ENCODE measurements around the gene TAF1C. TPM values are rescaled to one million over a fixed set of nuclear protein-coding genes. Genes with fewer than 3 reads are reported as not detected.

Gene TAF1C
- total and polyA plus RNA-seq, 2 experiments from 2014 or later: 37.2 to 57.4 TPM

DNA sequence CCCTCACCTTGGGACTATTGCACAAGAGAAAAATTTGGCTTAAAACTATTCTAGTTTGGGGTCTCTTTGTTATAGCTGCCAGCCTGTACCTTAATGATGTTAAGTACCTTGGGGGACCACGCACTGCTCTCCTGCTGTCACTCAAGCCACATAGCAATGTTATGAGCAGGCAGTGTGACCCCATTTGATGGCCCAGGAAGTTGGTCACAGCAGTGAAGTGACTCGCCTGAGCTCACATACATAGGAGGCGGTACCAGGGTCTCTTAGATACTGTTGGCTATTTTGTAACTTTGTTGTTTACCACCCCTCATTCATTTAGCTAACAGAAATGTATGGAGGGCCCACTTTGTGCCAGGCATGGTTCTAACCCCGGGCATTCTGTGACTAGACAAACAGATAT, 36.6 kb upstream of the TAF1C start:
- Histone ChIP-seq H3K4me1 (ENCODE audit: insufficient read depth) (peaks cover 4% of the 10 kb centered on the region; the same call in 1 of the 2 replicates), H3K36me3 (ENCODE audit: insufficient read depth) (no peaks in the 10 kb centered on the region), H4K20me1 (replicated peaks; ENCODE audit: insufficient read depth) (no peaks in the 10 kb centered on the region), H3K27ac (ENCODE audit: low read depth) (no peak overlapping the region), H3K79me2 (replicated peaks; ENCODE audit: insufficient read depth) (no peaks in the 10 kb centered on the region), H2AFZ (no peak overlapping the region), H3K4me2 (no peak overlapping the region), H3F3A (replicated peaks; ENCODE audit: low read depth) (no peaks in the 10 kb centered on the region), H3K9me2 (ENCODE audit: insufficient read depth) (no peaks in the 10 kb centered on the region), H3K4me3 (no peak overlapping the region), H3K27me3 (ENCODE audit: insufficient read depth) (no peaks in the 10 kb centered on the region)
- H3K36me3 Mint-ChIP-seq (ENCODE audit: low read depth): peaks cover 2% of the 10 kb centered on the region; the same call in 1 of the 3 replicates
- no peak overlapping the region for H3K27ac Mint-ChIP-seq
- peaks cover 17% of the 10 kb centered on the region for H3K27me3 Mint-ChIP-seq (ENCODE audit: insufficient read depth, low read depth, poor library complexity)
- H3K9me3 Mint-ChIP-seq: no peaks in the 10 kb centered on the region; the same call in 2 of the 3 replicates
- H3K4me3 Mint-ChIP-seq: no peak overlapping the region
- no peak for DNase-seq (ENCODE audit: low spot score)
- ATAC-seq: no peak
- TF ChIP-seq NANOG (IDR thresholded peaks at IDR 0.05; ENCODE audit: borderline replicate concordance) (no peak), ZNF114 (CRISPR knock-in tag; IDR thresholded peaks at IDR 0.05) (no peak), JUNB (IDR thresholded peaks at IDR 0.05; ENCODE audit: unreplicated experiment) (no peak), EZH2phosphoT487 (IDR thresholded peaks at IDR 0.05; ENCODE audit: unreplicated experiment) (no peak), POLR2AphosphoS5 (IDR thresholded peaks at IDR 0.05; ENCODE audit: low read depth) (no peak), CREB1 (CRISPR knock-in tag; IDR thresholded peaks at IDR 0.05; ENCODE audit: low read depth) (no peak), ZNF331 (CRISPR knock-in tag; IDR thresholded peaks at IDR 0.05; ENCODE audit: low read depth) (no peak), STAT1 (IDR thresholded peaks at IDR 0.05; ENCODE audit: unreplicated experiment) (no peak), EZH2 (IDR thresholded peaks at IDR 0.05; ENCODE audit: low read depth, unreplicated experiment) (no peak)
- TF ChIP-seq, protein P1, sequence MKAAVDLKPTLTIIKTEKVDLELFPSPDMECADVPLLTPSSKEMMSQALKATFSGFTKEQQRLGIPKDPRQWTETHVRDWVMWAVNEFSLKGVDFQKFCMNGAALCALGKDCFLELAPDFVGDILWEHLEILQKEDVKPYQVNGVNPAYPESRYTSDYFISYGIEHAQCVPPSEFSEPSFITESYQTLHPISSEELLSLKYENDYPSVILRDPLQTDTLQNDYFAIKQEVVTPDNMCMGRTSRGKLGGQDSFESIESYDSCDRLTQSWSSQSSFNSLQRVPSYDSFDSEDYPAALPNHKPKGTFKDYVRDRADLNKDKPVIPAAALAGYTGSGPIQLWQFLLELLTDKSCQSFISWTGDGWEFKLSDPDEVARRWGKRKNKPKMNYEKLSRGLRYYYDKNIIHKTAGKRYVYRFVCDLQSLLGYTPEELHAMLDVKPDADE (IDR thresholded peaks at IDR 0.05): no peak
- TF ChIP-seq, protein P2, sequence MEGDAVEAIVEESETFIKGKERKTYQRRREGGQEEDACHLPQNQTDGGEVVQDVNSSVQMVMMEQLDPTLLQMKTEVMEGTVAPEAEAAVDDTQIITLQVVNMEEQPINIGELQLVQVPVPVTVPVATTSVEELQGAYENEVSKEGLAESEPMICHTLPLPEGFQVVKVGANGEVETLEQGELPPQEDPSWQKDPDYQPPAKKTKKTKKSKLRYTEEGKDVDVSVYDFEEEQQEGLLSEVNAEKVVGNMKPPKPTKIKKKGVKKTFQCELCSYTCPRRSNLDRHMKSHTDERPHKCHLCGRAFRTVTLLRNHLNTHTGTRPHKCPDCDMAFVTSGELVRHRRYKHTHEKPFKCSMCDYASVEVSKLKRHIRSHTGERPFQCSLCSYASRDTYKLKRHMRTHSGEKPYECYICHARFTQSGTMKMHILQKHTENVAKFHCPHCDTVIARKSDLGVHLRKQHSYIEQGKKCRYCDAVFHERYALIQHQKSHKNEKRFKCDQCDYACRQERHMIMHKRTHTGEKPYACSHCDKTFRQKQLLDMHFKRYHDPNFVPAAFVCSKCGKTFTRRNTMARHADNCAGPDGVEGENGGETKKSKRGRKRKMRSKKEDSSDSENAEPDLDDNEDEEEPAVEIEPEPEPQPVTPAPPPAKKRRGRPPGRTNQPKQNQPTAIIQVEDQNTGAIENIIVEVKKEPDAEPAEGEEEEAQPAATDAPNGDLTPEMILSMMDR (conservative IDR thresholded peaks at IDR 0.05; ENCODE audit: low read depth in 2 of 2): no peak
- TF ChIP-seq, protein P3, sequence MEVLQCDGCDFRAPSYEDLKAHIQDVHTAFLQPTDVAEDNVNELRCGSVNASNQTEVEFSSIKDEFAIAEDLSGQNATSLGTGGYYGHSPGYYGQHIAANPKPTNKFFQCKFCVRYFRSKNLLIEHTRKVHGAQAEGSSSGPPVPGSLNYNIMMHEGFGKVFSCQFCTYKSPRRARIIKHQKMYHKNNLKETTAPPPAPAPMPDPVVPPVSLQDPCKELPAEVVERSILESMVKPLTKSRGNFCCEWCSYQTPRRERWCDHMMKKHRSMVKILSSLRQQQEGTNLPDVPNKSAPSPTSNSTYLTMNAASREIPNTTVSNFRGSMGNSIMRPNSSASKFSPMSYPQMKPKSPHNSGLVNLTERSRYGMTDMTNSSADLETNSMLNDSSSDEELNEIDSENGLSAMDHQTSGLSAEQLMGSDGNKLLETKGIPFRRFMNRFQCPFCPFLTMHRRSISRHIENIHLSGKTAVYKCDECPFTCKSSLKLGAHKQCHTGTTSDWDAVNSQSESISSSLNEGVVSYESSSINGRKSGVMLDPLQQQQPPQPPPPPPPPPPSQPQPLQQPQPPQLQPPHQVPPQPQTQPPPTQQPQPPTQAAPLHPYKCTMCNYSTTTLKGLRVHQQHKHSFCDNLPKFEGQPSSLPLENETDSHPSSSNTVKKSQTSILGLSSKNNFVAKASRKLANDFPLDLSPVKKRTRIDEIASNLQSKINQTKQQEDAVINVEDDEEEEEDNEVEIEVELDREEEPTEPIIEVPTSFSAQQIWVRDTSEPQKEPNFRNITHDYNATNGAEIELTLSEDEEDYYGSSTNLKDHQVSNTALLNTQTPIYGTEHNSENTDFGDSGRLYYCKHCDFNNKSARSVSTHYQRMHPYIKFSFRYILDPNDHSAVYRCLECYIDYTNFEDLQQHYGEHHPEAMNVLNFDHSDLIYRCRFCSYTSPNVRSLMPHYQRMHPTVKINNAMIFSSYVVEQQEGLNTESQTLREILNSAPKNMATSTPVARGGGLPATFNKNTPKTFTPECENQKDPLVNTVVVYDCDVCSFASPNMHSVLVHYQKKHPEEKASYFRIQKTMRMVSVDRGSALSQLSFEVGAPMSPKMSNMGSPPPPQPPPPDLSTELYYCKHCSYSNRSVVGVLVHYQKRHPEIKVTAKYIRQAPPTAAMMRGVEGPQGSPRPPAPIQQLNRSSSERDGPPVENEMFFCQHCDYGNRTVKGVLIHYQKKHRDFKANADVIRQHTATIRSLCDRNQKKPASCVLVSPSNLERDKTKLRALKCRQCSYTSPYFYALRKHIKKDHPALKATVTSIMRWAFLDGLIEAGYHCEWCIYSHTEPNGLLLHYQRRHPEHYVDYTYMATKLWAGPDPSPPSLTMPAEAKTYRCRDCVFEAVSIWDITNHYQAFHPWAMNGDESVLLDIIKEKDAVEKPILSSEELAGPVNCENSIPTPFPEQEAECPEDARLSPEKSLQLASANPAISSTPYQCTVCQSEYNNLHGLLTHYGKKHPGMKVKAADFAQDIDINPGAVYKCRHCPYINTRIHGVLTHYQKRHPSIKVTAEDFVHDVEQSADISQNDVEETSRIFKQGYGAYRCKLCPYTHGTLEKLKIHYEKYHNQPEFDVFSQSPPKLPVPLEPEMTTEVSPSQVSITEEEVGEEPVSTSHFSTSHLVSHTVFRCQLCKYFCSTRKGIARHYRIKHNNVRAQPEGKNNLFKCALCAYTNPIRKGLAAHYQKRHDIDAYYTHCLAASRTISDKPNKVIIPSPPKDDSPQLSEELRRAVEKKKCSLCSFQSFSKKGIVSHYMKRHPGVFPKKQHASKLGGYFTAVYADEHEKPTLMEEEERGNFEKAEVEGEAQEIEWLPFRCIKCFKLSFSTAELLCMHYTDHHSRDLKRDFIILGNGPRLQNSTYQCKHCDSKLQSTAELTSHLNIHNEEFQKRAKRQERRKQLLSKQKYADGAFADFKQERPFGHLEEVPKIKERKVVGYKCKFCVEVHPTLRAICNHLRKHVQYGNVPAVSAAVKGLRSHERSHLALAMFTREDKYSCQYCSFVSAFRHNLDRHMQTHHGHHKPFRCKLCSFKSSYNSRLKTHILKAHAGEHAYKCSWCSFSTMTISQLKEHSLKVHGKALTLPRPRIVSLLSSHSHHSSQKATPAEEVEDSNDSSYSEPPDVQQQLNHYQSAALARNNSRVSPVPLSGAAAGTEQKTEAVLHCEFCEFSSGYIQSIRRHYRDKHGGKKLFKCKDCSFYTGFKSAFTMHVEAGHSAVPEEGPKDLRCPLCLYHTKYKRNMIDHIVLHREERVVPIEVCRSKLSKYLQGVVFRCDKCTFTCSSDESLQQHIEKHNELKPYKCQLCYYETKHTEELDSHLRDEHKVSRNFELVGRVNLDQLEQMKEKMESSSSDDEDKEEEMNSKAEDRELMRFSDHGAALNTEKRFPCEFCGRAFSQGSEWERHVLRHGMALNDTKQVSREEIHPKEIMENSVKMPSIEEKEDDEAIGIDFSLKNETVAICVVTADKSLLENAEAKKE (CRISPR knock-in tag; IDR thresholded peaks at IDR 0.05): no peak
- TF ChIP-seq, protein P4, sequence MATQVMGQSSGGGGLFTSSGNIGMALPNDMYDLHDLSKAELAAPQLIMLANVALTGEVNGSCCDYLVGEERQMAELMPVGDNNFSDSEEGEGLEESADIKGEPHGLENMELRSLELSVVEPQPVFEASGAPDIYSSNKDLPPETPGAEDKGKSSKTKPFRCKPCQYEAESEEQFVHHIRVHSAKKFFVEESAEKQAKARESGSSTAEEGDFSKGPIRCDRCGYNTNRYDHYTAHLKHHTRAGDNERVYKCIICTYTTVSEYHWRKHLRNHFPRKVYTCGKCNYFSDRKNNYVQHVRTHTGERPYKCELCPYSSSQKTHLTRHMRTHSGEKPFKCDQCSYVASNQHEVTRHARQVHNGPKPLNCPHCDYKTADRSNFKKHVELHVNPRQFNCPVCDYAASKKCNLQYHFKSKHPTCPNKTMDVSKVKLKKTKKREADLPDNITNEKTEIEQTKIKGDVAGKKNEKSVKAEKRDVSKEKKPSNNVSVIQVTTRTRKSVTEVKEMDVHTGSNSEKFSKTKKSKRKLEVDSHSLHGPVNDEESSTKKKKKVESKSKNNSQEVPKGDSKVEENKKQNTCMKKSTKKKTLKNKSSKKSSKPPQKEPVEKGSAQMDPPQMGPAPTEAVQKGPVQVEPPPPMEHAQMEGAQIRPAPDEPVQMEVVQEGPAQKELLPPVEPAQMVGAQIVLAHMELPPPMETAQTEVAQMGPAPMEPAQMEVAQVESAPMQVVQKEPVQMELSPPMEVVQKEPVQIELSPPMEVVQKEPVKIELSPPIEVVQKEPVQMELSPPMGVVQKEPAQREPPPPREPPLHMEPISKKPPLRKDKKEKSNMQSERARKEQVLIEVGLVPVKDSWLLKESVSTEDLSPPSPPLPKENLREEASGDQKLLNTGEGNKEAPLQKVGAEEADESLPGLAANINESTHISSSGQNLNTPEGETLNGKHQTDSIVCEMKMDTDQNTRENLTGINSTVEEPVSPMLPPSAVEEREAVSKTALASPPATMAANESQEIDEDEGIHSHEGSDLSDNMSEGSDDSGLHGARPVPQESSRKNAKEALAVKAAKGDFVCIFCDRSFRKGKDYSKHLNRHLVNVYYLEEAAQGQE (IDR thresholded peaks at IDR 0.05; ENCODE audit: unreplicated experiment): no peak
- peaks cover 14% of the 10 kb centered on the region for H3K4me1 Mint-ChIP-seq

Measured in GM23338 (cell line).